PC-9 (cell line): Measurements from ENCODE around the gene VASH2. TPM values are rescaled to one million over a fixed set of nuclear protein-coding genes. Genes with fewer than 3 reads are reported as not detected.

ENCODE experiments used
- BruUV-seq: library from RNA; stranded (reverse); fragments of 400-500 nt; replicated peaks from 2 replicates; lab custom pipeline; 2021; lab: Mats Ljungman, UMichigan
- CTCF ChIA-PET: fragments of 300-600 bp; sonication (Branson Sonifier 250); formaldehyde crosslinking; loops from one replicate; lab custom pipeline; 2022; ENCODE audit warnings: antibody characterized with exemption; lab: Charles Lee
- POLR2A ChIA-PET: fragments of 300-600 bp; sonication (Branson Sonifier 250); formaldehyde crosslinking; loops from one replicate; lab custom pipeline; 2022; ENCODE audit warnings: antibody characterized with exemption; ENCODE audit not compliant: unreplicated experiment; lab: Charles Lee
- DNase-seq, 2 experiments: peaks; one replicate each; pipeline versions ENCODE4 v3.0.0 to v3.0.0-alpha.2; 2015 to 2022; ENCODE audit warnings: mixed read lengths in 1 of 2
- H2AFZ ChIP-seq: fragments of 200-600 bp; sonication (generic); 2 replicates; pipeline ENCODE4 v1.8.1; 2017; ENCODE audit warnings: antibody characterized with exemption
- H3F3A ChIP-seq: fragments of 200-600 bp; sonication (generic); 2 replicates; pipeline ENCODE4 v1.8.1; 2017; ENCODE audit warnings: antibody characterized with exemption, mild to moderate bottlenecking, low read depth; ENCODE audit not compliant: insufficient read depth
- H3K27ac ChIP-seq: fragments of 200-600 bp; sonication (generic); 2 replicates; pipeline ENCODE4 v1.6.1; 2016; ENCODE audit warnings: mixed run types
- H3K27me3 ChIP-seq: fragments of 200-600 bp; sonication (generic); 2 replicates; pipeline ENCODE4 v1.6.1; 2016; ENCODE audit warnings: low read depth, mixed run types; ENCODE audit not compliant: insufficient read depth
- H3K36me3 ChIP-seq: fragments of 200-600 bp; sonication (generic); 2 replicates; pipeline ENCODE4 v1.6.1; 2016; ENCODE audit warnings: low read depth, mixed run types
- H3K4me1 ChIP-seq: fragments of 200-600 bp; sonication (generic); replicated peaks from 2 replicates; pipeline ENCODE4 v1.6.1; 2016; ENCODE audit warnings: mixed run types; ENCODE audit not compliant: insufficient read depth
- H3K4me2 ChIP-seq: fragments of 200-600 bp; sonication (generic); 2 replicates; pipeline ENCODE4 v1.6.1; 2017; ENCODE audit warnings: mixed run types
- H3K4me3 ChIP-seq: fragments of 200-600 bp; sonication (generic); 2 replicates; pipeline ENCODE4 v1.6.1; 2016; ENCODE audit warnings: mixed run types
- H3K79me2 ChIP-seq: fragments of 200-600 bp; sonication (generic); 2 replicates; pipeline ENCODE4 v1.6.1; 2017; ENCODE audit warnings: low read depth, mixed run types
- H3K9me2 ChIP-seq: fragments of 200-600 bp; sonication (generic); 2 replicates; pipeline ENCODE4 v1.8.1; 2017; ENCODE audit warnings: mild to moderate bottlenecking; ENCODE audit not compliant: insufficient read depth
- H3K9me3 ChIP-seq: fragments of 200-600 bp; sonication (generic); 2 replicates; pipeline ENCODE4 v1.8.1; 2016; ENCODE audit warnings: low read depth; ENCODE audit not compliant: insufficient read depth
- H4K20me1 ChIP-seq: fragments of 200-600 bp; sonication (generic); 2 replicates; pipeline ENCODE4 v1.8.1; 2017; ENCODE audit not compliant: insufficient read depth
- CTCF ChIP-seq: fragments of 200-600 bp; sonication (generic); conservative IDR thresholded peaks from 2 replicates; pipeline ENCODE4 v1.6.1; 2017; ENCODE audit warnings: mixed run types, antibody characterized with exemption, mild to moderate bottlenecking, moderate library complexity
- EZH2 ChIP-seq: fragments of 200-600 bp; sonication (generic); IDR thresholded peaks from 2 replicates; pipeline ENCODE4 v1.8.0; 2017; ENCODE audit warnings: antibody characterized with exemption, low read depth
- intact Hi-C: fragments of 100-400 bp; cut with micrococcal nuclease; formaldehyde crosslinking; loops from one replicate; pipeline ENCODE4 v1.10.0; 2022; ENCODE audit not compliant: unreplicated experiment
- total RNA-seq: library from RNA; stranded (reverse); gene quantifications from 2 replicates; pipeline ENCODE4 v1.2.3, GENCODE V29; 2021

The VASH2 gene
- total RNA-seq, 1 experiment from 2014 or later: not detected

DNA sequence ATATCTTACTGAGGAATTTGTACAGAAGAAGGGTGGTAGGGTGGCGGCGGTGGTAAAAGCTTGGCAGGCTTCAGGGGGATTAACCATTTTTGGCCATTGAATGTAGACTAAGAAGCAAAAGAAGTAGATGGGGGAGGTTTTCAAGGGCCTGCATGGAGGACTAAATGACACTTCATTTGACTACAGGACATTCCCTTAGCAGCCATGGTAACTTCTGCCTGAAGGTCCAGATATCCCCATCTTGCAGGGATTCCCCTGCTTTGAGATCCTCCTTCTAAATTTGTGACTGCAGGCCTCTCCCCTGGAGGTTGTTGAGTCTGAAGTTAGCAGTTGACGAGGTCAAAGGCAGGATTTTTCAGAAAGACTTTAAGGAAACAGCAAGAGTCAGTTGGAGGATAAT, 4.8 kb downstream of the VASH2 start:
- Histone ChIP-seq H3K9me2 (no peaks in the 10 kb centered on the region), H3K4me2 (no peak overlapping the region), H3K27ac (no peak overlapping the region), H3K4me1 (no peaks in the 10 kb centered on the region), H3K36me3 (no peaks in the 10 kb centered on the region), H3K27me3 (peaks cover 22% of the 10 kb centered on the region), H3K79me2 (no peaks in the 10 kb centered on the region), H3K4me3 (no peak overlapping the region), H2AFZ (no peak overlapping the region), H4K20me1 (no peaks in the 10 kb centered on the region; the same call in 1 of the 2 replicates), H3F3A (no peaks in the 10 kb centered on the region), H3K9me3 (no peaks in the 10 kb centered on the region)
- POLR2A ChIA-PET: no interaction called here
- BruUV-seq: no TSS peak
- intact Hi-C loops: no loop called here
- no peak for DNase-seq
- no peak for TF ChIP-seq CTCF
- no peak for TF ChIP-seq EZH2
- CTCF ChIA-PET: no interaction called here

DNA sequence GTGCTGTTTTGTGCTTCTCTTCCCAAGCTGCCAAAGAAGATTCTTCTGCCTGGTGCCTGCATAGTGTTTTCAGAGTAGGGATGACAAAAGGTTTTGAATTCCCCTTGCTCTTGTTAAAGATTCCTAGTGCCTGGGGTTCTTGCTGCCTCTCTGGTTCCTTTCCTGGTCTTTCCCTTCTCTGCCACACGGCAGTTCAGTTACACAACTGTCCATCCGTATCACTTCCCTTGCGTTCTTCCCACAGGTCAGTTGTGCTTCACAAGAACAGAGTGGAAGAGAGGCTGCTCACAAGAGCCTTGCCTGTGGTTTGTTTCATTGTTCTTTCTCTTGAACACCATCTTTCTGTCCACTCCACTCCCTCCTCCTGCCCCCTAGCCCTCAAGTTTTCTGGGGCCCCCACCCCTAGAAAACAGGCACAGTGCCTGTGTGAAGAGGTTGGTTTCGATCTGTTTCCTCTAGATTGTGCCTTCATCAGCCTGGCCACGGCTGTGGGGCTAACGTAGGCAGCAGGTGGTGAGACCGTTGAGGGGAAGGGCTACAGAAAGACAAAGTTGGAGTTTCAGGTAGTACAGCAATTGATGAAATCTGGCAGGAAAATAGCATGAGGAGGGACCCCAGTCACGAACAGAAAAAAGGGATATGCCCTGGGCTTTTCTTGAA, 5.8 kb downstream of the VASH2 start:
- CTCF ChIA-PET: no interaction called here

GRCh38 chr1:212957546-212957945, 7.2 kb downstream of the VASH2 start:
- BruUV-seq: no TSS peak
- Histone ChIP-seq H4K20me1 (no peaks in the 10 kb centered on the region; the same call in 1 of the 2 replicates), H3K4me3 (no peak overlapping the region), H3K4me1 (no peaks in the 10 kb centered on the region), H2AFZ (no peak overlapping the region), H3K9me2 (no peaks in the 10 kb centered on the region), H3F3A (no peaks in the 10 kb centered on the region), H3K27me3 (peaks cover 28% of the 10 kb centered on the region), H3K79me2 (no peaks in the 10 kb centered on the region), H3K4me2 (no peak overlapping the region), H3K9me3 (no peaks in the 10 kb centered on the region), H3K36me3 (no peaks in the 10 kb centered on the region), H3K27ac (no peak overlapping the region)
- CTCF ChIA-PET: interaction anchor here (0.6 kb wide), 1 partner anchor 1165 kb away, joined by 7 read pairs; no protein-coding TSS in a partner anchor
- no peak for DNase-seq
- intact Hi-C loops: no loop called here
- TF ChIP-seq CTCF (no peak), EZH2 (no peak)
- POLR2A ChIA-PET: no interaction called here

More for the DNA sequence above, 5.8 kb downstream of the VASH2 start:
- no peak for DNase-seq
- peaks cover 16% of the 10 kb centered on the region for H3K27me3 ChIP-seq
- H3K9me3 ChIP-seq: no peaks in the 10 kb centered on the region
- no peaks in the 10 kb centered on the region; the same call in 1 of the 2 replicates for H4K20me1 ChIP-seq
- no peaks in the 10 kb centered on the region for H3K4me1 ChIP-seq
- no peaks in the 10 kb centered on the region for H3F3A ChIP-seq
- no peaks in the 10 kb centered on the region for H3K36me3 ChIP-seq
- no peaks in the 10 kb centered on the region for H3K9me2 ChIP-seq
- POLR2A ChIA-PET: no interaction called here
- TF ChIP-seq EZH2: no peak
- no peak for TF ChIP-seq CTCF
- no peak overlapping the region for H2AFZ ChIP-seq
- no peaks in the 10 kb centered on the region for H3K79me2 ChIP-seq
- no peak overlapping the region for H3K4me2 ChIP-seq
- BruUV-seq: no TSS peak
- intact Hi-C loops: no loop called here
- no peak overlapping the region for H3K27ac ChIP-seq
- H3K4me3 ChIP-seq: no peak overlapping the region
